Measurements from ENCODE around the gene ABI1. TPM values are rescaled to one million over a fixed set of nuclear protein-coding genes. Genes with fewer than 3 reads are reported as not detected.

Gene ABI1
- polyA plus RNA-seq, 1 donor from 2014 or later: 50.4 TPM

GRCh38 chr10:26815500-26815899 lies 45.3 kb downstream of the ABI1 start:
- Histone ChIP-seq H3K27ac (ENCODE audit: low read length) (no peak overlapping the region), H3K27me3 (ENCODE audit: insufficient read depth, low read depth, low read length) (no peaks in the 10 kb centered on the region), H3K36me3 (ENCODE audit: insufficient read depth, low read length) (peaks cover 3% of the 10 kb centered on the region), H3K9me3 (ENCODE audit: low read length) (no peaks in the 10 kb centered on the region), H3K9ac (ENCODE audit: low read length) (no peak overlapping the region), H3K4me2 (ENCODE audit: low read length) (no peak overlapping the region), H3K79me2 (replicated peaks; ENCODE audit: insufficient read depth, low read length) (peaks cover 24% of the 10 kb centered on the region), H3K4me3 (ENCODE audit: low read length) (no peak overlapping the region), H4K20me1 (ENCODE audit: insufficient read depth) (no peaks in the 10 kb centered on the region), H3F3A (ENCODE audit: insufficient read depth, low read length, poor library complexity, severe bottlenecking) (no peaks in the 10 kb centered on the region), H2AFZ (ENCODE audit: low read depth, low read length) (no peak overlapping the region), H3K9me2 (ENCODE audit: insufficient read depth, low read length) (no peaks in the 10 kb centered on the region)
- TF ChIP-seq TAF1 (IDR thresholded peaks at IDR 0.05; ENCODE audit: low read depth) (no peak), EZH2 (IDR thresholded peaks at IDR 0.05; ENCODE audit: borderline replicate concordance, insufficient read depth, low read length, poor library complexity, severe bottlenecking) (no peak), RAD21 (conservative IDR thresholded peaks at IDR 0.05) (no peak), CTCF (IDR thresholded peaks at IDR 0.05; ENCODE audit: poor library complexity, severe bottlenecking) (no peak), MXI1 (conservative IDR thresholded peaks at IDR 0.05; ENCODE audit: poor library complexity, severe bottlenecking) (no peak), REST (IDR thresholded peaks at IDR 0.05; ENCODE audit: borderline replicate concordance) (no peak), SMC3 (conservative IDR thresholded peaks at IDR 0.05; ENCODE audit: poor library complexity) (no peak), EP300 (conservative IDR thresholded peaks at IDR 0.05; ENCODE audit: poor library complexity, severe bottlenecking) (no peak), POLR2AphosphoS5 (IDR thresholded peaks at IDR 0.05) (no peak)

- peaks cover 3% of the 10 kb centered on the region for H3K36me3 ChIP-seq (ENCODE audit: insufficient read depth, low read length)
- H3K27ac ChIP-seq (ENCODE audit: low read length): no peak overlapping the region
- H3K27me3 ChIP-seq (ENCODE audit: insufficient read depth, low read depth, low read length): no peaks in the 10 kb centered on the region
- H3K9me3 ChIP-seq (ENCODE audit: low read length): no peaks in the 10 kb centered on the region
- no peak overlapping the region for H2AFZ ChIP-seq (ENCODE audit: low read depth, low read length)
- H3K4me2 ChIP-seq (ENCODE audit: low read length): no peak overlapping the region
- H3K4me3 ChIP-seq (ENCODE audit: low read length): no peak overlapping the region
- H3K9me2 ChIP-seq (ENCODE audit: insufficient read depth, low read length): no peaks in the 10 kb centered on the region
- no peaks in the 10 kb centered on the region for H3F3A ChIP-seq (ENCODE audit: insufficient read depth, low read length, poor library complexity, severe bottlenecking)
- TF ChIP-seq TAF1 (IDR thresholded peaks at IDR 0.05; ENCODE audit: low read depth): no peak
- TF ChIP-seq SMC3 (conservative IDR thresholded peaks at IDR 0.05; ENCODE audit: poor library complexity): no peak
- no peak for TF ChIP-seq POLR2AphosphoS5 (IDR thresholded peaks at IDR 0.05)
- TF ChIP-seq REST (IDR thresholded peaks at IDR 0.05; ENCODE audit: borderline replicate concordance): no peak
- TF ChIP-seq MXI1 (conservative IDR thresholded peaks at IDR 0.05; ENCODE audit: poor library complexity, severe bottlenecking): no peak
- TF ChIP-seq EP300 (conservative IDR thresholded peaks at IDR 0.05; ENCODE audit: poor library complexity, severe bottlenecking): no peak
- no peak for TF ChIP-seq CTCF (IDR thresholded peaks at IDR 0.05; ENCODE audit: poor library complexity, severe bottlenecking)
- no peaks in the 10 kb centered on the region for H4K20me1 ChIP-seq (ENCODE audit: insufficient read depth)
- H3K9ac ChIP-seq (ENCODE audit: low read length): no peak overlapping the region
- H3K79me2 ChIP-seq (replicated peaks; ENCODE audit: insufficient read depth, low read length): peaks cover 7% of the 10 kb centered on the region
These were observed 50.2 kb downstream of the ABI1 start for GRCh38 chr10:26810435-26811026.
